HS-5 (cell line): ENCODE results near the gene LRGUK.
"Not testable (repeated sequence)": the region's sequence is repeated elsewhere in the genome, so short reads cannot be mapped to it uniquely, and the experiment has no call there.

Experiments used
- DNase-seq: peaks from one replicate; pipeline ENCODE4 v3.0.0-alpha.2; 2012; ENCODE audit warnings: low read depth

Gene LRGUK

DNA sequence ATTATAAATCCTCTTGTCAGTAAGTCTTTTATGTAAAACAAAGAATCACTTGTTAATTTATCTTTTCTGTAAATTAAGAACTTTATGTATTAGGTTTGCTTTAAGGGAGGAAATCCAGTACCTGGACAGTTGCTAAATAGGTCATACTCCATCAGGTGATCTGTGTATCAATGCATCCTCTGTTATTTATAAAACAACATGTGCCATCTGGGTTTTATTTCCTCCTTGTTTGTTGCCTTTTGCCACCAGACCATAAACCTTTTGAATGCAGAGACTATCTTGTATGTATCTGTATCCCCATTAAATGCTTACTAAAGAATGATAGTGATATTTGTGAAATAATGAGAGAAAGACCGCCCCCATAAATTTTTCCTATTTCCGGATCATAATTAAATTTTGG is 119.6 kb downstream of the LRGUK start:
- DNase-seq = no peak

DNA sequence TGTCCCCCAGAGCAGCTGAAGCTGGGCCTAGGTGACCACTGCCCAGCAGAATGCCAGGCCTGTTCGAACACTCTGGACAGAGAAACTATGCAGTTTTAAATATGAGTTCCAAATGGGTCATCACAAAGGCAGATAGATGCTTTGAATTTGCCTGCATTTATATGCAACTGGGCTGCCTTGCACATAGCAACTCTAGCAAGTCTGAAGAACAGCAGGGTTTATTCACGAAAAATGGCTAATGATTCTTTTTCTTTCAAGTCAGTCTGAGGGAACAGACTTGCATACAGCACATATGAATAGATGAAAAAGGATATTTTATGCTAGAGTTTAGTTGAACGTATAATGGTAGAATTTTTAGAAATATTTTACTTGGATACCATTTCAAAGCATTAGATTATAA is 121.1 kb downstream of the LRGUK start:
- no peak for DNase-seq

DNA sequence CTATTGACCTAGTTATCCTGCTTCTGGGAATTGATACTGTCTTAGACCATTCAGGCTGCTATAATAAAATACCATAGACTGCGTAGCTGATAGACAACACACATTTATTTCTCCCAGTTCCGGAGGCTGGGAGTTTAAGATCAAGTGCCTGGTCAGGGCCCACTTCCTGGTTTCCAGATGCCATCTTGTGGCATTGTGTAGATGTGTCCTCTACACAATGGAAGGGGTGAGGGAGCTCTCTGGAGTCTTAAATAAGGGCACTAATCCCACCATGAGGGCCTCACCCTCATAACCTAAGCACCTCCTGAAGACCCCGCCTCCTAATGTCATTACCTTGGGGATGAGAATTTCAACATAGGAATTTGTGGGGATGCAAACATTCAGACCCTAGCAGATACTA is 127.2 kb downstream of the LRGUK start:
- no peak for DNase-seq

DNA sequence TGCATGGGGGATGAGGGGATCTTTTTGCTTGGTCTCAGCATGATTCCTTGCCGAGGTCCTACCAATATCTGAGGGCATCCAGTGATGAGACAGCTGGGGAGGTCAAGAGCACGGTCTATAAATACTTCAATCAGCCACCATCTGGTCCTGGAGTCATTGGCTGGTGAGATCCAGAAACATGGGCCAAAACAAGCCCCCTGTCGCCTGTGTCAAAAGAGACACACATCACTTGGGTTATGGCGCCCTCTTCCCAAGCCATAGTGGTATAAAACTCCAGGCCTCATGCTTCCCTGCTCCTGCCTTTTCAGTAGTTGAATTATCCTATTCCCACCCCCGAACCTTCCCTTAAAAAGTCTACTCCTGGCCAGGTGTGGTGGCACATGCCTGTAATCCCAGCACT is 128.7 kb downstream of the LRGUK start:
- DNase-seq = no peak

DNA sequence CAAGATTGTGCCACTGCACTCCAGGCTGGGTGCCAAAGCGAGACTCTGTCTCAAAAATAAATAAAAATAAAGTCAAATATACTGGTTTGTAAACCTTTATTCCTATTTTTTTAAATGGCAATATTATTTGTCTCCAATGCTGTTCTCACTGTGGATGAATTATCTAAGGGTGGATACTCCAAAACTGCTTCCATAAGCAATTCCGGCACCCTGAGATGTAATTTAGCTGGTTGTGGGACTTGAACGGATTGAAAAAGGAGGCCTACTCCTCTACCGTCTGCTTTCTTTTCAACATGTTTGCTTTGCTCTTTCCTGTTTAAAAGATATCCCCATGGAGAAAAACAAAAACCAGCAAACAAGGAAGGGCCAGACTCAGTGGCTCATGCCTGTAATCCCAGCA is 135.2 kb downstream of the LRGUK start:
- DNase-seq = no peak

DNA sequence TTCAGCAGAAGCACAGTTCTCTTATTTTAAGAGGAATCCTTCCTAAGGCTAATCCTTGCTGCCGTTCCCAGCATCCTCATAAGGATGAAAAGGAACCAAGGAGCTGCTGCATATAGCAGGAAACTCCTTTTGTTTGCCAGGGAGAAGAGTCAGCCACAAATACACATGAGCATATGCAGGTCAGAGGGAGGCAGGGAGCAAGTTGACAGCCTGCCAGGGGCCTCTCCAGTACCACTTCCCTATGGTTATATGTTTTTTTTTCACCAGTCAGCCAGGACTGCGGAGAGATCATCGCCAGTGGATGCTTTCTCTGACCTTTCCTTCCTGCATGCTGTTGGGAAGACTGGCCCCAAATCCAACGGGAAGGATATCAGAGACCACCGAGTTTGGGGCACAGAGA is 149.8 kb downstream of the LRGUK start:
- DNase-seq = no peak

DNA sequence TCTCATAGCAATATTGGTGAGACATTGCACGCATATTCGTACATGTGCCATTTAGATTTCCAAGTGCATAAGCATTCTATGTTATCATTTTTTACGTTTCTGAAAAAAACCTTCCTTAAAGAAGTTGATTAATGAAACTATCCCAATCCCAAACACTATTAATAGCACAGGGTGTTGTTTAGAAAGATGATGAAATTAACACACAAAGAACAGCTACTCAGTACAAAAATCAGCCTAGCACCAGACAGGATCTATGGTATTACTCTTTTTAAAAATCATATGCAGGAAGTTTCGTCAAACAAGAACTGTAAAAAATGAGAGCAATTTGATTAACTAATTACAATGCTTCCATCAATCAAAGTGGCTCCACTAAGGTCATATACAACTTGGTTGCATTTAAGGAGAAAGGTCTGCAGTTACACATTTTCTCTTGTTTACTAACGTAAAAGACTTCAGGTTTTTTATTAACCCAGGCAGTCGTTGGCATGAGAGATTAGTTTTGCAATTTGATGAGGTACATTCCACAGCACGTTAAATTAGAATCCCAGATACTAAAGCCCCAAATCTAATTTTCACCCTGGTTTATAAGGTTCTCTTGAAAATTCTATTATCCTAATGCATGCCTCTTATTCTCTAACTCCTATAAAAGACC is 151.5 kb downstream of the LRGUK start:
- no peak for DNase-seq

DNA sequence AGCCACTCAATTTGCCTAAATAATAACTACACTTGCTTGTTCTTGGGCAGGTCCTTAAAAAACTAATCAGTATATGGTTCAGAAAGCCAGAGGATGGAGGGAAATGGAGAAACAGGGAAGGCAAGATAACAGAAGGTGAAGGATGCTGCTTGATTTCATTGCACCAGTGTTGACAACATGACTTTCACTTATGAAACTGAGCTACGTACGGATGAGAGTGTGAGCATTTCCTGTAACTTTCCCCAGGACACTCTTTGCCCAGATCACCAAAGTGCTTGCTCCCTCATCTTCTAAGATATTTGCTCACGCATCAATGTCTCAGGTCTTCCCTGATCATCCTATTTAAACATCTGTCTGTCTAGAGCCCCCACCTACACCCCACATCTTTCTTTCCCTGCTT is 152.2 kb downstream of the LRGUK start:
- no peak for DNase-seq

DNA sequence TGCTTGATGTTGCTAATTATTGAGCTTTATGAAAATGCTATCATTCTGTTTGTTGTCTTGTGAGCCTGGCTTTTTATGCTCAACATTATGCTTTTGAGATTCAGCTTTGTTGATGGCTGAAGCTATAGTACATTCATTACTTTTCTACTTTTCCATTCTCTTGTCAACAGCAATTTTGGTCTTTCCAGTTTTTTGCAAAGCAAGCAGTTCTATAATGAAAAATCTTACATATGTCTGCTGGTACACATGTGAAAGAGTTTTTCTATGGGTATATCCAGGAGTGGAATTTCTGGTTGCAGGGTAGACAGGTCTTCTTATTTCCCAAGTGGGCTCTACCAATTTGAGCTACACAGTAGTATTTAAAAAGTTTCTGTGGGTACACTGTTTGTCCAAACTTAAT is 152.8 kb downstream of the LRGUK start:
- DNase-seq = no peak

DNA sequence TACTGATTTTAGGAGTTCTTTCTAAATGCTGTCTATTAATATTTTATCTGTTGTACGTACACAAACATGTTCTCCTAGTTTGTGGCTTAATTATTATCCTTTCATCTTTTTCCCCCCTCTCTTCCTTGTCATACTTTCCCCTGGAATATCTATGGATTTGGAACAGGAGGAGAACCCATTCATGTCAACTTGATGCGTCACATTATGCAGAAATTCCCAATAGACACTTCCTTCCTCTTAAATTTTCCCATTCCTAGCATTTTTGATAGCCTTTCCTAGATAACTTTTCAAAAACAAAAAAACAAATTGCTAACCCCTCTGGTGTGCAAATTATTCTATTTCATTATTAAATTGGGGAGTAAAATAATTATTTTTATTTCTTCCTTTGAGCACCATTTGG is 153.4 kb downstream of the LRGUK start:
- no peak for DNase-seq

DNA sequence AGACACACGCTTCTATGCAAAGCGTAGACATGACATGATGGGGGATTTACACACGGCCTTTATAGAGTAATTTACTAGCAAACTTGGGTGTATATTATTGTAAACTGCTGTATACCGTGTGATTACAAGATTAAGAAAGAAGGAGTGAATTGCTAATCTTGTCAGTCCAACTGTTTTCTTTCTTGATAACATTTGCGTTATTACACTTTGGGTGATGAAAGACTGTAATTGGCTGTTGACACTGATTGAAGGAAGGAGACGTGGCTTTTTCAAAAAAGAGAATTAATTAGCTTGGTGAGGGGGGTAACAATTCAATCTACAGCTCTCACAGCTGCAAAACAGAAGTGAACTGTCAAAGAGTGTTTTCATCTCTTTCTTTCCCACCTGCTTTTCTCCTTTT is 156.9 kb downstream of the LRGUK start:
- DNase-seq = no peak

DNA sequence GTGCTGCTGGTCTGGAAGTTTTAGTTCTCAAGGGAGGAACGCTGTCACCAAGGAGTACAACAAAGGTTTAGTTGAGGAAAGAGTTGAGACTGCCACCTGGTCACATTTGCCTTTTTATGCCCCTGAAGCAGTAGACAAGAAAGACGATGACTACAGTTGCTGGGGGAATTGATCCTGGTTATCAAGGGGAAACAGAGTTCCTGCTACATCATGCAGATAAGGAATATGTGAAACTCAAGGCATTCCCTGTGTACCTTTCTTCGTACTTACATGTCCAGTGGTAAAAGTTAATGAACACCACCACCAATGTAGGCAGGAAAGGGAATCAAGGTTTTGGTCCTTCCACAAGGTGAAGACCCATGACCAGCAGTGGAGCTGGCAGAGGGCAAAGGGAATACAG is 157.8 kb downstream of the LRGUK start:
- DNase-seq = no peak

DNA sequence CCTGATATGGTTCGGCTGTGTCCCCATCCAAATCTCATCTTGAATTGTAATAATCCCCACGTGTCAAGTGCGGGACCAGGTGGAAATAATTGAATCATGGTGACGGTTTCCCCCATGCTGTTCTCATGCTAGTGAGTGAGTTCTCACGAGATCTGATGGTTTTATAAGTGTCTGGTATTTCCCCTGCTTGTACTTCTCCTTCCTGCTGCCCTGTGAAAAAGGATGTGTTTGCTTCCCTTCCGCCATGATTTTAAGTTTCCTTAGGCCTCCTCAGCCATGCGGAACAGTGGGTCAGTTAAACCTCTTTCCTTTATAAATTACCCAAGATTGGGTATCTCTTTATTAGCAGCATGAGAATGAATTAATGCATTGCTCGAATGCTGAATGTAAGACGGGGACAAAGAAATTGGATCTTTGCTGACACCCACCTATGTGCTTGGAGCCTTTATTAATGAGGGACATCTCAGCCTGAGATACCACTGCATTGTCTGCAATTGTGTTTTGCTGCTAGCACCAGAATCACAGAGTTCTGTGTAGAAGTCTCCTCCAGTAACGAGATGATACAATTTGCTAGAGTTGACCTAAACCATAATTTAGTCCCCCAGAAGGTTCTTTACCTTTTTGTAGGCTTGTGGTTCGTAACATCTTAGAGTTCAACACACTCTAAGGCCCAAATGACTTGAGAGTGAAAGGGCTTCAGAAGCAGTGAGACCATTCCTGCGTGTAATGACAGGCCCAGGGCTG is 160.9 kb downstream of the LRGUK start:
- DNase-seq = no peak

DNA sequence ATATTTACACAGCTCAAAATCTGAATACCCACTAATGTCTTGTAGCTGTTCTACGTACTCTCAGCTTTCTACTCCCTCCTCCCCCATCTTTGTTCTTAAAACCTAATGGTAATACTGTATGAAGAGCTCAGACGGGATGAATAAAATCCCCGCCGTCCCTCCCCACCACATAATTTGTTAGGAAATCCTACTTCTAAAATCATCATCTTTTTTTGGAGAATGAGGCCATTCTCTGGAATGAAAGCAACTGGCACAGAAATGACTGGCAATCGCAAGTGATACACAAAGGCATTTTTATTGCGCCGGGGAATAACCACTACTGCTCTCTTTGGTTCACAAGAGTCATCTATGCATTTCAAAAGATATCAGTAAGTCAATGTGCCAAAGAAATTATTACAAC is 162.3 kb downstream of the LRGUK start:
- no peak for DNase-seq

DNA sequence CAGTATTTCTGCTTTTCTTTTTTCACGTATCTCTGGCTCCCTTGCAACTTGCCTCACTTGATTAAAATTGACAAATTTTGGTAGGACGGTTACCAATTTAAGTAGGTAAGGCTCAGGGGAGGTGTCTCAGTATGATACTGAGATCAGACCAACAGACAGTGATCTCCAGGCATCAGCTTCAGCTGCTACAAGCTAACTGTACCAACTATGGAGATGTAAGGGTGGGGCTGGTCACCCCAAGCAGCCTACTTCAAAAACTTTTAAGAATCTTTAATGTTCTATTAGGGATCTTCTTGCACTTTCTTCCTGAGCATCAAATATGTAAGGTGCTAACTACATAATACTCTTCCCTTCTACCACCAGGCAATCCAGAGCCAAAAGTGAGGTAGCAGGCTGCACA is 162.7 kb downstream of the LRGUK start:
- no peak for DNase-seq

DNA sequence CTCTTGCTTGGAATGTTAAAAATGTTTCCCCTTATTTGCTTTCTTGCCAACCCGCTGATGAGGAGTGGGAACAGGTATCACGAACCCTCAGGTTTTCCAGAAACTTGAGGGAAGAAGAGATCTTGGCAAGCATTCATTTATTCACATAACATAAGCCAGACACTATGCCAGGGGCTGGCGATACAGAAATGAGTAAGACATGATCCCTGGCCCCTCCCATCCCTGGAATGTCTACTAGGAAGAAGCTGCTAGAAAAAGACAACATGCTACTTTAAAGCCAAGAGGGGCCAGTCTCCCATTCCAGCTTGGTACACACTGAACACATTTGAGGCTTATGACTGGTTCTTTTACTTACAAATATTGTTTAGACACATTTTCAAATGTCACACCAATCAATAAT is 163.1 kb downstream of the LRGUK start:
- no peak for DNase-seq

DNA sequence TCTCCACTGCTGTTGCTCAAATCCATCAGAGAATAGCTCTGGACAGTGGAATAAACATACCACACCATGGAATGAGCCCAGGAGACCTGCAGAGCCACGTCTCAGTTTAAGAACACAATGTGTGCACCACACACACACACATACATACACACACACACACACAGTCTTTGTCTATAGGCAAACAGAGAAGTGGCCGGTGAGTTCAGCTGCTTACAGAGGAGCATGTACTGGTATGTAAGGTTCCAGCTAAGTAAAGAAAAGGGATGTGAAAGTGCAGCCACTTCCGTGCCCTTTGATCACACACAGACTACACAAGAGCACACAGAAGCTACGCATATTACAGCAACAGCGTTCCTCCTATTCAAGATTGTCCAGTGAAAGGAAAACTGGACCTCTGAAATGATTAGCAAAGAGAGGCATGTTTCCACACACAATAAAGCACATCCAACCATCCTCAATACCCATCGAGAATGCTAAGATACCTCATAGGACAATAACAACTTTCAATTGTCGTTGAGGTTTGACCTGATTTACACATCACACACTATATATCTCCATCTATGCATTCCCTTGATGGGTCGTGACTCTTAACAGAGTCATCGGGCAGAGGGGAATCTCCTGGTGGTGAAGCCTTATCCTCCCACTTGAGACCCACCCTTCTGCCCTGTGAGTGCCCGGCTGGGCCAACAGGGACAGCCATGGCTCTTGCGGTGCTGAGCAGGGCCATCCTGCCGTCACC is 166.0 kb downstream of the LRGUK start:
- DNase-seq = no peak

DNA sequence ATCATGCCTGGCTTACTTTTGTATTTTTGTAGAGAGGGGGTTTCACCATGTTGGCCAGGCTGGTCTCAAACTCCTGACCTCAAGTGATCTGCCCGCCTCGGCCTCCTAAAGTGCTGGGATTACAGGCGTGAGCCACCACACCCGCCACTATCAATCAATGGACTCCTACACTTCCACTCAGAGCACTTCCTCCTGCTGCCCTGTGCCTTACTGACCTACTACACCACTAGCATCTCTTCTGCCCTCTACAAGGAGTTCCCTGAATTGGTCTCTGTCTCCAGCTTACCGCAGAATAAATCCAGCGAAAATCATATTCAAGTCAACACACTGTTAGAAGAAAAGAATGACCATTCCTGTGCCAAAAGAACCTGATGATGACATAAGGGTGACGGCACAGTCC is 168.8 kb downstream of the LRGUK start:
- DNase-seq = not testable (repeated sequence)

DNA sequence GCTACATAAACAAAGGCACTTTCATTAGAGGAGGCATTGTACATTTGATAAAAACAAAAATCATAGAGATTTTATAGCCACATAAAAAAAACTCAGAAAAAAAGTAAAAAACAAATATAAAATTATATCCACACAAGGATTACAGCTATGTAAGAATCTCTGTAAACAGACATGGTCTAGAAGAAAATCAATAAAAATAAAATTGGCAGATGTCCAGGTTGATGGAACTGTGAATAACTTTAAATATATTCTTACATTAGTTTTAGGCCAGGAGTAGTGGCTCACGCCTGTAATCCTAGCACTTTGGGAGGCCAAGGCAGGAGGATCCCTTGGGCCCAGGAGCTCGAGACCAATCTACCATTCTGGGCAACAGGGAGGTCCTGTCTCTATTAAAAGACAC is 170.3 kb downstream of the LRGUK start:
- DNase-seq = no peak

DNA sequence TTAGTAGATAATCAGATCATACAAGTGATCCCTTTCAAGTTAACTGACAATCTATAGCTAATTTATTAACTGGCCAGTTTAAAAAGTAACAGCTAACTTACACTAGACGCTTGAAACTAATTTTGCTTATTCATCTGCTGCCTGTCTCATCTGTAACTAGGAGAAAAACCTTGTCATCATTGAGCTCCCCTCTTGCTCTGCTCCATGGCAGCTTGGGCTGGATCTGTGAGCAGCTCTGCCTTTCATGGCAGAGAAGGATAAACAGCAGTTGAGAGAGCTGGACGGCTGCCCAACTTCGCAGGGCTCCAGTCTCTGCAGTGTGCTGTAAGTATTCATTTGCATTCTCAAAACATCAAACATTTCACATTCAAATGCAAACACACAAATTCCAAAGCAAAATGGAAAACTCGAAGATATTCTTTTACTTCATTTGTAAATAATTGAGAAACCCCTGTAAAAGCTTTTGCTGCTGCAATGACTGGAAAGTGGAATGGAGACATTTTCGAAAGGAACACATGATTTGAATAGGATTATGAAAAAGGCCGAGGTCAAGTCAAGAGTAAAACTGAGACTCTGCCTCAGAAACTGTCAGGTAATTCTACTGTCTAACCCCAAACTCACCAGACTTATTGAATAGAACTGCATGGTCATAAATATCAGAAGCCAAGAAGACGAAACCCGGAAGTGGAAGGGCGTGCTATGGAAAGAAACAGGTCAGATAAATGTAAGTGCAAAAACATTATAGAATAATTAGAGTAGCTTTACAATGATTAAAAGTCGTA is 172.0 kb downstream of the LRGUK start:
- no peak for DNase-seq

DNA sequence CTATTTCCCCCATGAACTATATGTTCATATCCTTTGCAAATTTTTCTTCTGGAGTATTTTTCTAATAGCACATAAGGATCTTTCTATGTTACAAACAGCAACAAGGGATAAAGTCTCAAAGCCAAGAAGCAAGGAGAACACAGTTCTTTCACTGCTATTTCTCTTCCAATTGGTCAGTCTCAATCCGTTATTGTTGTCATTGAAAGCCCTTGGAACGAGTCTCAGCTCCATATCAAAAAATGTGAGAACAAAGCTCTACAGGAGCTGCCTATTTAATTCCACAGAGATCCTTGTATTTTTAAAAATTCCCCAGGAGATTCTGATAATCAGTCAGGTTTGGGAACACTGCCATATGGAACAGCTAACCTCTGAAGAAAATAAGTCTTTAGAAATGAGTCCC is 173.8 kb downstream of the LRGUK start:
- no peak for DNase-seq

DNA sequence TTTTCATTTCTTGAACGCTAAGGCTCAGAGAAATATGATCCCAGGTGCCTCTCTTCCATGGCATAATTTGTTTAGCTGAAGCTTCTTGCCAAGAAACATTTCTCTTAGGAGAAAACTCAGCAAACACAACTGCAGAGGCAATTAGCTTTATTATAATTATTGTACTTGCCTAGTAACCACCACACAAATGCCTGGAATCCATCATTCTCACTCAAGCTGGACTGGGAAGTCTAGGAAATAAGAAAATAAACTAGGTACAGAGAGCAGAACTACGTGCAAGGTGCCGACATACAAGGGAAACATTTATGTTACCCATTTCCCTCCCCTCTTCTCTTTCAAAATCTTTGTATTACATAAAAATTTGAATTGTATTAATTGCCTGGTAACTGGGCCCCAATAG is 174.5 kb downstream of the LRGUK start:
- DNase-seq = no peak

DNA sequence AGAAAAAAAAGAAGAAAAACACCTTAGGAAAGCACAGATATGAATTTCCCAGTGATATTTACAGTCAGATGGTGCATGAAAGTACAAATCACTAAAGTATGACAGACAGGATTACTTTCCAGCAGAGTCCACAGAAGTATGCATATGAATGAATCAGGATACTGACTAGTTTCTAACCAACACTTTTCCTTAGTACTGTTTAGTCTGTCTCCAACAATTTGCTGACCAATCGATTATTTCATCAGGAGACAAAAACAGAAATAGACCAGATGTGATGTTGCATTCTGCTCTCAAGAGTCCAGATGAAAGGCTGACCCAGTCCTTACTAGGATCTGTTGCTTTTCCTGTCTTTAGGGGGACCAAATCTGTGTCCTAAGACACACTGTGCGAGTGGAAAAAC is 175.0 kb downstream of the LRGUK start:
- DNase-seq = no peak
